Measurements from ENCODE around the gene HES5. TPM values are rescaled to one million over a fixed set of nuclear protein-coding genes. Genes with fewer than 3 reads are reported as not detected.

HES5 gene
- polyA plus RNA-seq, 3 donors = not detected

DNA sequence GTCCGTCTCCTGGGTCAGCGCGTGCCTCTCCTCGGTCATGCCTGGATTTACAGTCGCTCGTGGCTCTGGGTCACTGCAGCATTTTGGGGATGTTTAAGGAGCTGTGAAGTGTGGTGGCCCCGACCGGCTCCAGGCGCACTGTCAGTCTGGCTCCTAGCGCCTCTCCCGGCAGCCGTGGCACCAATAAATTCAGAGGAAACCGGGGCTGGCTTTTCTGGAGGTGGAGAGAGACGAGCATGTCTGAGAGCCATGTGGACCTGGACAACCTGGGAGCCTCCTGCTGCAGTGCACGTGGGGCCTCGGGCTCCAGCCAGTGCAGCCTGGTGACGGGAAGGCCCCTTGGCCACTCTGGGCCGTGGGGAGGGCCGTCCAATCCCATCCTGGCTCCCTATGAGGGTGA, 36.8 kb downstream of the HES5 start:
- Histone ChIP-seq H4K20me1 (ENCODE audit: insufficient read depth, low read length) (no peaks in the 10 kb centered on the region), H3K79me2 (ENCODE audit: insufficient read depth, low read length) (no peaks in the 10 kb centered on the region), H3K4me1 (ENCODE audit: control insufficient read depth in 1 of 2, insufficient read depth in 2 of 2, low read length in 2 of 2) (no peaks in the 10 kb centered on the region), H3K27ac (ENCODE audit: low read depth in 1 of 2, low read length in 2 of 2) (no peak overlapping the region), H3K36me3 (replicated peaks in 1 of 2; ENCODE audit: control insufficient read depth in 1 of 2, insufficient read depth in 2 of 2, low read length in 2 of 2) (no peaks in the 10 kb centered on the region), H3K9ac (ENCODE audit: insufficient read depth, low read length, poor library complexity, severe bottlenecking) (no peak overlapping the region), H2AFZ (ENCODE audit: insufficient read depth, low read depth, low read length, poor library complexity, severe bottlenecking) (no peak overlapping the region), H3K4me3 (replicated peaks in 1 of 3; ENCODE audit: low read depth in 2 of 3, low read length in 3 of 3) (no peak overlapping the region), H3K4me2 (replicated peaks; ENCODE audit: extremely low read depth, low read length, poor library complexity, severe bottlenecking) (no peak overlapping the region), H3K27me3 (ENCODE audit: control insufficient read depth in 2 of 2, insufficient read depth in 2 of 2, low read length in 2 of 2) (no peaks in the 10 kb centered on the region), H3K9me3 (replicated peaks in 1 of 2; ENCODE audit: control insufficient read depth in 1 of 2, insufficient read depth in 1 of 2, low read length in 2 of 2) (peaks cover 6 to 14% of the 10 kb centered on the region in 2 donors)
- WGBS (ENCODE audit: insufficient coverage) = 80% methylated on average over 13 of the region's 19 CpGs
- no peak overlapping the region for H3K27ac Mint-ChIP-seq
- no peaks in the 10 kb centered on the region for H3K36me3 Mint-ChIP-seq
- TF ChIP-seq, protein P1, sequence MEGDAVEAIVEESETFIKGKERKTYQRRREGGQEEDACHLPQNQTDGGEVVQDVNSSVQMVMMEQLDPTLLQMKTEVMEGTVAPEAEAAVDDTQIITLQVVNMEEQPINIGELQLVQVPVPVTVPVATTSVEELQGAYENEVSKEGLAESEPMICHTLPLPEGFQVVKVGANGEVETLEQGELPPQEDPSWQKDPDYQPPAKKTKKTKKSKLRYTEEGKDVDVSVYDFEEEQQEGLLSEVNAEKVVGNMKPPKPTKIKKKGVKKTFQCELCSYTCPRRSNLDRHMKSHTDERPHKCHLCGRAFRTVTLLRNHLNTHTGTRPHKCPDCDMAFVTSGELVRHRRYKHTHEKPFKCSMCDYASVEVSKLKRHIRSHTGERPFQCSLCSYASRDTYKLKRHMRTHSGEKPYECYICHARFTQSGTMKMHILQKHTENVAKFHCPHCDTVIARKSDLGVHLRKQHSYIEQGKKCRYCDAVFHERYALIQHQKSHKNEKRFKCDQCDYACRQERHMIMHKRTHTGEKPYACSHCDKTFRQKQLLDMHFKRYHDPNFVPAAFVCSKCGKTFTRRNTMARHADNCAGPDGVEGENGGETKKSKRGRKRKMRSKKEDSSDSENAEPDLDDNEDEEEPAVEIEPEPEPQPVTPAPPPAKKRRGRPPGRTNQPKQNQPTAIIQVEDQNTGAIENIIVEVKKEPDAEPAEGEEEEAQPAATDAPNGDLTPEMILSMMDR (IDR thresholded peaks at IDR 0.05) = no peak
- H3K9me3 Mint-ChIP-seq = peaks cover 8 to 15% (median 13%) of the 10 kb centered on the region in 7 donors
- DNase-seq = no peak
- intact Hi-C loops (cut with micrococcal nuclease) = no loop called here
- H3K27me3 Mint-ChIP-seq (ENCODE audit: low read depth in 3 of 3) = peaks cover 1 to 6% (median 6%) of the 10 kb centered on the region in 3 donors
- no peaks in the 10 kb centered on the region for H3K4me1 Mint-ChIP-seq
- no peak overlapping the region for H3K4me3 Mint-ChIP-seq

DNA sequence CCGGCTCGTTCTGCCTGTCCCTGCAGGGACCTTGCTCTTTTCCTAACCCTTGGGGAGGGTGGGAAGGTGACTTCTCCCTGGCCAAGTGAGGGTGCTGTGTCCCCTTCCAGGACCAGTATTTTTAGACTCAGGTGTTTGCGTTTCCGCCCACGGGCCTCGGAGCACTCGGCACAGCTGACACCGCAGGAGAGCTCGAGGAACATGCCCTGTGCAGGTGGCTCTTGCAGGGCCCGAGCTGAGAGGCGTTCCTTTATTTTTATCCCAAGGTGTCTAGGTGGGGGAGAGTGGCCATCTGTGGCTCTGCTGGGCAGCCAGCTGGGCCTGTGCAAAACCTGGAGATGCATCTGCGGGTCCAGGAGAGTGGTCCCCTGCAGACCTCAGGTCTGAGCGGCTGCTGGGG, 38.0 kb downstream of the HES5 start:
- no peak overlapping the region for H3K4me2 ChIP-seq (replicated peaks; ENCODE audit: extremely low read depth, low read length, poor library complexity, severe bottlenecking)
- H3K27ac Mint-ChIP-seq = no peak overlapping the region

More for the DNA sequence above, 38.0 kb downstream of the HES5 start:
- H3K79me2 ChIP-seq (ENCODE audit: insufficient read depth, low read length) = no peaks in the 10 kb centered on the region
- no peaks in the 10 kb centered on the region for H4K20me1 ChIP-seq (ENCODE audit: insufficient read depth, low read length)
- TF ChIP-seq, protein P1 (IDR thresholded peaks at IDR 0.05) = no peak
- H3K4me3 ChIP-seq (replicated peaks in 1 of 3; ENCODE audit: low read depth in 2 of 3, low read length in 3 of 3) = no peak overlapping the region
- H3K9me3 ChIP-seq (replicated peaks in 1 of 2; ENCODE audit: control insufficient read depth in 1 of 2, insufficient read depth in 1 of 2, low read length in 2 of 2) = peaks cover 11 to 22% of the 10 kb centered on the region in 2 donors
- no peak for DNase-seq
- H3K27me3 ChIP-seq (ENCODE audit: control insufficient read depth in 2 of 2, insufficient read depth in 2 of 2, low read length in 2 of 2) = no peaks in the 10 kb centered on the region
- Mint-ChIP-seq H3K27me3 (ENCODE audit: low read depth in 3 of 3) (peaks cover 1 to 8% (median 4%) of the 10 kb centered on the region in 3 donors), H3K4me1 (no peaks in the 10 kb centered on the region), H3K36me3 (no peaks in the 10 kb centered on the region), H3K4me3 (no peak overlapping the region), H3K9me3 (peaks cover 13 to 20% (median 16%) of the 10 kb centered on the region in 7 donors)
- H3K4me1 ChIP-seq (ENCODE audit: control insufficient read depth in 1 of 2, insufficient read depth in 2 of 2, low read length in 2 of 2) = no peaks in the 10 kb centered on the region
- H2AFZ ChIP-seq (ENCODE audit: insufficient read depth, low read depth, low read length, poor library complexity, severe bottlenecking) = no peak overlapping the region
- no peak overlapping the region for H3K9ac ChIP-seq (ENCODE audit: insufficient read depth, low read length, poor library complexity, severe bottlenecking)
- intact Hi-C loops (cut with micrococcal nuclease) = no loop called here
- H3K27ac ChIP-seq (ENCODE audit: low read depth in 1 of 2, low read length in 2 of 2) = no peak overlapping the region
- no peaks in the 10 kb centered on the region for H3K36me3 ChIP-seq (replicated peaks in 1 of 2; ENCODE audit: control insufficient read depth in 1 of 2, insufficient read depth in 2 of 2, low read length in 2 of 2)
- 78% methylated on average over 13 of the region's 13 CpGs for WGBS (ENCODE audit: insufficient coverage)
